Measurements from ENCODE around the gene PTRH2.
"Not testable (repeated sequence)": the region's sequence is repeated elsewhere in the genome, so short reads cannot be mapped to it uniquely, and the experiment has no call there.

PTRH2 gene

DNA sequence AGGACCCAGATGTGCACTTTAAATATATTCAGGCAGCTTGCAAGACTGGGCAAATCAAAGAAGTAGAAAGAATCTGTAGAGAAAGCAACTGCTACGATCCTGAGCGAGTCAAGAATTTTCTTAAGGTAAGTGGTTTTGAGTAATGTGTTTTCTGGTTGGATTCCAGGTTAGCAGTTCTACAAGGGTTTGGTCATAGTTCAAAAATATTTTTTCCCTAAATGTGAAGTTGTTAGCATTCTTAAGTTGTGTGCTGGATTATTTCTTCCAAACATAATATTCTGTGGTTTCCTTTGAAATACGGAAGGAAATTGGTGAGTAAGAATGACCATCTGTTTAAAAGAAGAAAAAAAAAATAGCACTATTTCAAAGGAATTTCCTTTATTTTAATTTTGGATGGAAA, 38.4 kb downstream of the PTRH2 start:
- no peak for DNase-seq

DNA sequence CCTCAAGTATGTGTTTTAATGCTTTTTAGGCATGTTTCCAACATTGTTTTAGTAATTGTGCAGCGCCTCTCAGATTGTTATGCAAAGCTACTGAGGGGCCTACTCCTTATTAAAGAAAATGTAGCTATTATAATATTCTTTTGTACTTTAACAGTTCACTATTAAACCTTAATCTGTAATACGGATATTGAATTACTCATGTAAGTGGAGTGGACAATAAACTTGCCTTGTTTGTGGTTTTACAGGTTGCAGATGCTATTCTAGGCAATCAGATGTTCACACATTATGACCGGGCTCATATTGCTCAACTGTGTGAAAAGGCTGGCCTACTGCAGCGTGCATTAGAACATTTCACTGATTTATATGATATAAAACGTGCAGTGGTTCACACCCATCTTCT, 41.0 kb downstream of the PTRH2 start:
- DNase-seq: no peak

DNA sequence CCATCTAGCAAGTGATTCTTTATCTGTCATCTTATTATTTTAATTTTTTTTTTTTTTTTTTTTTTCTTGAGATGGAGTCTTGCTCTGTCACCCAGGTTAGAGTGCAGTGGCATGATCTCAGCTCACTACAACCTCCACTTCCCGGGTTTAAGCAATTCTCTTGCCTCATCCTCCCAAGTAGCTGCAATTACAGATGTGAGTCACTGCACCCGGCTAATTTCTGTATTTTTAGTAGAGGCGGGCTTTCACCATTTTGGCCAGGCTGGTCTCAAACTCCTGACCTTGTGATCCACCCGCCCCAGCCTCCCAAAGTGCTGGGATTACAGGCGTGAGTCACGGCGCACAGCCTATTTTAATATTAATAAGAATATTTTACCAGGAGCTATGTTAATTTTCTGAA, 50.6 kb downstream of the PTRH2 start:
- DNase-seq: not testable (repeated sequence)

DNA sequence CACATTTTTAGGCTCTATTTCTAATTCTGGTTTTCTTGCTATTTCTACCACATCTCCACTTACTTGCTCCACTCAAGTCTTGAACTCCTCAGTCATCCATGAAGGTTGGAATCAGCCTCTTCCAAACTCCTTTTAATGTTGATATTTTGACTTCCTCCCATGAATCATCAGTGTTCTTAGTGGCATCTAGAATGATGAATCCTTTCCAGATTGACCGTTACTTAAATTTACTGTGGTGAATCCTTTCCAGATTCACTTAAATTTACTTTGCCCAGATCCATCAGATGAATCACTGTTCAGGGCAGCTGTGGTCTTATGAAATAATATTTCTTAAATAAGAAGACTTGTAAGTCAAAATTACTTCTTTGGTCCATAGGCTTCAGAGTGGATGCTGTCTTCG, 55.1 kb downstream of the PTRH2 start:
- no peak for DNase-seq

DNA sequence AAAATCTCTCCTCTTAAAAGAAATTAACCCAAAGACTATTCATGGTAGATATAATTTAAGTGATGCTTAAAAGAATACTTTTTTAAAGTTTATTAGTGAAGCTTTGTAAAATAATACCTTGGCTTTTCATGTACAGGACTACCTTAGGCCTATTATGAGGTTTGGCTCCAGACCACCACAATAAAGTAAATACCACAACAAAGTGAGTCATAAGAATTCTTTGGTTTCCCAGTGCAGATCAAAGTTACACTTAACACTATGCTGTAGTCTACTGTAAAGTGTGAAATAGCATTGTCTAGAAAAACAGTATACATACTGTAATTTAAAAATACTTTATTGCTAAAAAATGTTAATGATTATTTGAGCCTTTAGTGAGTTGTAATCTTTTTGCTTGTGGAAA, 55.9 kb downstream of the PTRH2 start:
- no peak for DNase-seq

DNA sequence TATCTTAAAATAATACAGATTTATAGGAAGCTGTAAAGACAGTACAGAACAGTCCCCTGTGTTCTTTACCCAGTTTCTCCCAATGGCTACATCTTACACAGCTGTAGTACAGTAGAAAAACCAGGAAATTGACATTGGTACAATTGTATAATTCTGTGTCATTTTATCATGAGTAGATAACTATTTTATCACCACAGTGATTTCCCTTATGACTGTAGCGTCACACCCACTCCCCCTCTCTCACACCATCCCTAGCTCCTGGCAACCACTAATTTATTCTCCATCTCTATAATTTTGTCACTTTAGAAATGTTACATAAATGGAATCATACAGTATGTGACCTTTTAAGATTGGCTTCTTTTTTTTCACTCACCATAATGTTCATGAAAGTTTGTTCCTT, 56.6 kb downstream of the PTRH2 start:
- DNase-seq: no peak

DNA sequence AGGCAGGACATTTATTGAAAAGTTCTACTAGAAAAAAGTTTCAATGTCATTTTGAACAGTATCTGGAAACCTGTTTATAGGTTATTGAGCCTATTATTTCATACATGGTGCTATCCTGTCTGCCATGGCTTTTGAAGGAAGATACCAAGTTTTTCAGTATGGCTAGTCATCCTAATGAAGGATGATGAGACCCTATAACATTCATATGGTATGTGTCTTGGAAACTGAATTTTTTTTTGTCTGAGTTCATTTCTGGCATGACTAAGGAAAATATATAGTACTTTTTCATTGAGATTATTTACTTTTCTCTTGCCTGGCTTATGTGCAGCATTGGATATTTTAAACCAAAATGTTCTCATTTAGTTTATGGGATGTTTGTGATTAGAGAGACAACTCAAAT, 57.3 kb downstream of the PTRH2 start:
- DNase-seq: no peak

Data from T-helper 9 cell (primary cell).